Neural cell (in vitro differentiated cells): ENCODE data around the gene TMEM117.

ENCODE experiments used
- EP300 ChIP-seq: fragments of 450-650 bp; conservative IDR thresholded peaks from 2 replicates; pipeline ENCODE4 v1.6.1; 2014; ENCODE audit warnings: antibody characterized with exemption, mild to moderate bottlenecking, moderate library complexity; ENCODE audit not compliant: poor library complexity, severe bottlenecking
- POLR2AphosphoS5 ChIP-seq: IDR thresholded peaks from 2 replicates; pipeline ENCODE4 v1.6.1; 2012
- RAD21 ChIP-seq: fragments of 450-650 bp; conservative IDR thresholded peaks from 2 replicates; pipeline ENCODE4 v1.6.1; 2014; ENCODE audit warnings: antibody characterized with exemption, mild to moderate bottlenecking, moderate library complexity
- SMC3 ChIP-seq: fragments of 450-650 bp; conservative IDR thresholded peaks from 2 replicates; pipeline ENCODE4 v1.6.1; 2014; ENCODE audit warnings: antibody characterized with exemption, mild to moderate bottlenecking, moderate library complexity; ENCODE audit not compliant: poor library complexity
- TAF1 ChIP-seq: IDR thresholded peaks from 2 replicates; pipeline ENCODE4 v1.6.1; 2012; ENCODE audit warnings: low read depth
- TF ChIP-seq, protein P1 (sequence below): fragments of 450-650 bp; IDR thresholded peaks from 2 replicates; pipeline ENCODE4 v1.5.1; 2014; ENCODE audit warnings: antibody characterized with exemption, mild to moderate bottlenecking, moderate library complexity; ENCODE audit not compliant: poor library complexity, severe bottlenecking
- TF ChIP-seq, protein P2 (sequence below): IDR thresholded peaks from 2 replicates; pipeline ENCODE4 v1.6.1; 2012; ENCODE audit warnings: borderline replicate concordance

DNA sequence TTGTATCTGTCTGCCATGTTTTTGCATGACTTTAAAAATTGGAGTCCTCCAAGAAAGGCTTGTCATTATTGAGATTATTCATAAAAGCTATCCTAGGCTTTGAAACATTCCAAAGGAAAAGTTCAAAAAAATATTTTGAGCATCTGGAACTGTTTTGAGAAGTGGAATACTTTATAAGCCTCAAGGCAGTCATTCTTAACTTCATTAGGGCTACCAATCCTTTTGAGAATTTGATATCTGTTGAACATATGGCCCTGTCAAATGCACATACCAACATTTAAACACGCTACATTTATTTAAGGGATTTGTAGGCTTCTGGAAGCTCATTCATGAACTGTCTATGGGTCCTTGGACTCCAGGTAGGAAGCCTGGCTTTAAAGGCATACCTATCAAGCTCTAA, 77.0 kb downstream of the TMEM117 start:
- TF ChIP-seq, protein P1, sequence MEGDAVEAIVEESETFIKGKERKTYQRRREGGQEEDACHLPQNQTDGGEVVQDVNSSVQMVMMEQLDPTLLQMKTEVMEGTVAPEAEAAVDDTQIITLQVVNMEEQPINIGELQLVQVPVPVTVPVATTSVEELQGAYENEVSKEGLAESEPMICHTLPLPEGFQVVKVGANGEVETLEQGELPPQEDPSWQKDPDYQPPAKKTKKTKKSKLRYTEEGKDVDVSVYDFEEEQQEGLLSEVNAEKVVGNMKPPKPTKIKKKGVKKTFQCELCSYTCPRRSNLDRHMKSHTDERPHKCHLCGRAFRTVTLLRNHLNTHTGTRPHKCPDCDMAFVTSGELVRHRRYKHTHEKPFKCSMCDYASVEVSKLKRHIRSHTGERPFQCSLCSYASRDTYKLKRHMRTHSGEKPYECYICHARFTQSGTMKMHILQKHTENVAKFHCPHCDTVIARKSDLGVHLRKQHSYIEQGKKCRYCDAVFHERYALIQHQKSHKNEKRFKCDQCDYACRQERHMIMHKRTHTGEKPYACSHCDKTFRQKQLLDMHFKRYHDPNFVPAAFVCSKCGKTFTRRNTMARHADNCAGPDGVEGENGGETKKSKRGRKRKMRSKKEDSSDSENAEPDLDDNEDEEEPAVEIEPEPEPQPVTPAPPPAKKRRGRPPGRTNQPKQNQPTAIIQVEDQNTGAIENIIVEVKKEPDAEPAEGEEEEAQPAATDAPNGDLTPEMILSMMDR = no peak
- no peak for TF ChIP-seq POLR2AphosphoS5
- no peak for TF ChIP-seq EP300
- TF ChIP-seq, protein P2, sequence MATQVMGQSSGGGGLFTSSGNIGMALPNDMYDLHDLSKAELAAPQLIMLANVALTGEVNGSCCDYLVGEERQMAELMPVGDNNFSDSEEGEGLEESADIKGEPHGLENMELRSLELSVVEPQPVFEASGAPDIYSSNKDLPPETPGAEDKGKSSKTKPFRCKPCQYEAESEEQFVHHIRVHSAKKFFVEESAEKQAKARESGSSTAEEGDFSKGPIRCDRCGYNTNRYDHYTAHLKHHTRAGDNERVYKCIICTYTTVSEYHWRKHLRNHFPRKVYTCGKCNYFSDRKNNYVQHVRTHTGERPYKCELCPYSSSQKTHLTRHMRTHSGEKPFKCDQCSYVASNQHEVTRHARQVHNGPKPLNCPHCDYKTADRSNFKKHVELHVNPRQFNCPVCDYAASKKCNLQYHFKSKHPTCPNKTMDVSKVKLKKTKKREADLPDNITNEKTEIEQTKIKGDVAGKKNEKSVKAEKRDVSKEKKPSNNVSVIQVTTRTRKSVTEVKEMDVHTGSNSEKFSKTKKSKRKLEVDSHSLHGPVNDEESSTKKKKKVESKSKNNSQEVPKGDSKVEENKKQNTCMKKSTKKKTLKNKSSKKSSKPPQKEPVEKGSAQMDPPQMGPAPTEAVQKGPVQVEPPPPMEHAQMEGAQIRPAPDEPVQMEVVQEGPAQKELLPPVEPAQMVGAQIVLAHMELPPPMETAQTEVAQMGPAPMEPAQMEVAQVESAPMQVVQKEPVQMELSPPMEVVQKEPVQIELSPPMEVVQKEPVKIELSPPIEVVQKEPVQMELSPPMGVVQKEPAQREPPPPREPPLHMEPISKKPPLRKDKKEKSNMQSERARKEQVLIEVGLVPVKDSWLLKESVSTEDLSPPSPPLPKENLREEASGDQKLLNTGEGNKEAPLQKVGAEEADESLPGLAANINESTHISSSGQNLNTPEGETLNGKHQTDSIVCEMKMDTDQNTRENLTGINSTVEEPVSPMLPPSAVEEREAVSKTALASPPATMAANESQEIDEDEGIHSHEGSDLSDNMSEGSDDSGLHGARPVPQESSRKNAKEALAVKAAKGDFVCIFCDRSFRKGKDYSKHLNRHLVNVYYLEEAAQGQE = no peak
- no peak for TF ChIP-seq TAF1
- no peak for TF ChIP-seq SMC3
- no peak for TF ChIP-seq RAD21
